GM13976 (cell line): ENCODE results near the gene AMBP.

Experiments
- DNase-seq: peaks from one replicate; pipeline ENCODE4 v3.0.0; 2012; ENCODE audit warnings: low spot score
- CTCF ChIP-seq: IDR thresholded peaks from 2 replicates; pipeline ENCODE4 v1.5.1; 2012; ENCODE audit warnings: borderline replicate concordance, mild to moderate bottlenecking; ENCODE audit not compliant: insufficient read depth; ENCODE audit errors: extremely low read depth, missing control alignments, control extremely low read depth
- in situ Hi-C: fragments of 300-500 bp; cut with MboI; formaldehyde crosslinking; loops from one replicate; pipeline ENCODE4 v1.12.0; 2022; ENCODE audit warnings: low sequenced_read_pairs, mixed read lengths, inconsistent platforms; ENCODE audit not compliant: unreplicated experiment

AMBP gene

DNA sequence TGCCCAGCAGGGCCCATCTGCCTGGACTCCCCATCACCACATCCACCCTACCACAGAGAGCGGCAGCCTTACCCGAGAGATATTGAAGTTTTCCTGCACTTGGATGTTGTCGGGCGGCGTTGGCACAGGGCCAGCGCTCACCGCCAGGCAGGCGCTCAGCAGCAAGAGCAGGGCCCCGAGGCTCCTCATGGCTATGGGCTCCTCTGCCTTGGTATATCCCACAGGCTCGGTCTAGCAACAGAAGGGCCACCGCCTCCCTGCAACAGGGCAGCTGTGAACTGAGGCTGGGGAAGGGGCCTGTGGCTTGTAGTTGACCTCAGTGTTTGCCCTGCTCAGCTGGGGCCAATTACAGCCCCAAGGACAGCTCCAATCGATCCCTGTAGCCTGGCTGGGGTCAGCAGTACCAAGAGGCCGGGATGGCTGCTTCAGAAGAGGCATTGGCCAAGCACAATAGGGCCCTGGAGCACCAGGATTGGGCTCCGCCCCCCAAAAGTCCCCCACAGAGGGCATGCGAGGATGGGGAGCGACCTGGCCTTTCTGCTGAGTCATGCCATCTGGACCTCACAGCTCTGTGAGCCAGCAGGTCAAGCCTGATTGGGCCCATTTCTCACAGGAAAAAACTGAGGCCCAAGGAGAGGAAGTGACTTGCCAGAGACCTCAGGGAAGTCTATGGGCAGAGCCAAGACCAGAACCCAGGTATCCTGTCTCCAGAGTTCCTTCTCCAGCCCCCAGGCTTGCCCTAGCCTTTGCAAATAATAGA is at the start of gene AMBP:
AMBP (minus strand) TSS at position 280 of the 760 bp plus-strand sequence; CDS start at position 189, 91 bp downstream.
- in situ Hi-C loops = no loop called here
- DNase-seq = no peak
- no peak for TF ChIP-seq CTCF

DNA sequence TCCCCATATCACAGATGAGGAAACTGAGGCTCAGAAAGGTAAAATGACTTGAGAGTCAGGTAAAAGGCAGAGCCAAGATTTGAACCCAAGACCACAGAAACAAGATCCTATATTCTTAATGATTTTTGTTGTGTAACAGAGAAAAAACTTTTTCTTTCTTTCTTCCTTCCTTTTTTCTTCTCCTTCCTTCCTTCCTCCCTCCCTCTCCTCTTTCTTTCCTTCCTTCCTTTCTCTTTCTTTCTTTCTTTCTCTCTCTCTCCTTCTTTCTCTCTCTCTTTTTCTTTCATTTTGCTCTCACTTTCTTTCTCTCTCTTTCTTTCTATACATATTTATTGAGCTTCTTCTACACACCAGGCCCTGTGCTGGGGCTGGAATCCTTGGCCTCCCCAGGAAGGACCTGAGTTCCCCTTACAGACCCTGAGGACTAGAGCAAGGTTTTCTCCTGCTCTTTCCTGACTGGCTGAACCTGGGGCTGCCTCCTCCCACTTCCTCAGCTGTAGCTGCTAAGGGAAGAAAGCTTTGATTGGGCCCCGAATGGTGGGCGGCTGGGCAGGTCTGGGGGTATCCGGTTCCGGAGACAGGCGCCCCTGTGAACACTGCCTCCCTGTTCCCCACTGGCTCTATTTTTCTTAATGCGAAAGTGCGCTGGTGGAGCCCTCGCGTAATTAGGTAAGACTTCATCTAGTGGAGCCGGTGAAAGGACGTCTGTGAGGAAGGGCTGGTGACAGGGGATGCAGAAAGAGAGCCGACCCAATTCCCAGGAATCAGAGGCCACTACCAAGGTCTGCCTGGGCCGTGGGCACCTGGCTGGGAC is 48.4 kb upstream of the AMBP start:
- TF ChIP-seq CTCF = no peak
- no peak for DNase-seq
- in situ Hi-C loops = no loop called here

GRCh38 chr9:114125476-114126013 is 47.4 kb upstream of the AMBP start:
- TF ChIP-seq CTCF = no peak
- no peak for DNase-seq
- in situ Hi-C loops = no loop called here

GRCh38 chr9:114124666-114125475 is 46.8 kb upstream of the AMBP start:
- in situ Hi-C loops = no loop called here
- TF ChIP-seq CTCF = no peak
- DNase-seq = no peak

DNA sequence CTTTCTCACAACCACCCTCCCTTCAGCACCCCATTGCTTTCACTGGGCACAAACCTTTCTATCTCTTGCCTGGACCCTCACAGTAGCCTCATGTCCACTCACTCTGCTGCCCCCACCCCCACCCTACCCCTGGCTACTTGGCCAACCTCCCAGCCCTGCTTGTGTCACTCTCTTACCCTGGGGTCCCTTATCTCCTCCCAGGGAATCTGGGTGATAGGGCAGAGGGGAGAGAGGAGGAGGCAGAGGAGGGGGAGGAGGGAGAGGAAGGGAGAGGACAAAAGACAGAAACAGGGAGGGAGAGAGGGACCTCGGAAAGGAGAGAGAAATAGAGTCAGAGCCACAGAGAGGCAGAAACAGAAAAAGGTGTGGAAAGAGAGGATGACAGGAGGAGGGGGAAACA is 46.0 kb upstream of the AMBP start:
- in situ Hi-C loops = no loop called here
- no peak for TF ChIP-seq CTCF
- no peak for DNase-seq
